OCI-M1 (cell line): ENCODE data around the gene EID1.
A peak's percentile ranks its signal among the peaks of the same experiment; 100 is the strongest.

Source experiments
- DNase-seq: peaks from one replicate; lab custom pipeline; 2025; lab: John Stamatoyannopoulos, UW

Gene EID1

DNA sequence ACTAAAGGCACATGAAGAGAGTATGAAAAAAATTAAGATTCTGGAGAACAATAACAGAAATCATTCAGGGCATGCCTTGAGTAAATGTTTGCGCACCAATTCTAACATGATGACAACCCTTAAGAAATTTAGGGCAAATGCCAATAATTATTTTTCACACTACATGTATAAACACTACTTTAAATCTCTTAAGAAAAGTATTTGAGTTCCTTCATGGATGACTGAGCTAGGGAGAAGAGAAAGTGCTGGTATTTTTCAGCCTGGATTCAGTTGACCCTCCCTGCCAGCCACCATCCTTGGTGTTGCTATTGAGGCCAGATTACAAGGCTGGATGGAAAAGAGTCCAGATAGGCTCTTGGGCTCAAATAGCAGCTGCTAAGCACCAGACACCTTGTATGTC lies 8.0 kb upstream of the EID1 start:
- DNase-seq: no peak

DNA sequence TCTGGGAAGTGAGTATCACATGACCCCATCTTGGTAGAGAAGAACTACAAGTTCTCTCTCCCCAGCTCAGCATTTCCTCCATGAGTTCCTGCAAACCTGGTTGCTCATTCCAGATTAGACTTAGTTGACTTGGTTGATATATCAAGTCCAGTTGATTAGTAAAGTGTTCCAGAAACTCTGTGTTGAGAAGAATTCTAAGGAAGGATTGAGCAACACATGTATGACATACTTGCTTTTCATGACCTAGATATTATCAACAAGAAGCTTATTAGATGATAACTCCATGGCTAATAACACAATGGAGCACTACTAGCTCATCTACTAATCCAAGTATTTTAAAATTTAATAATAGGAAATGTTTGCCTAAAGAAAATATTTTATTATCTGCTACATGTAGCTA lies 6.4 kb upstream of the EID1 start:
- DNase-seq: no peak

GRCh38 chr15:48872632-48873031 lies 5.3 kb upstream of the EID1 start:
- no peak for DNase-seq

DNA sequence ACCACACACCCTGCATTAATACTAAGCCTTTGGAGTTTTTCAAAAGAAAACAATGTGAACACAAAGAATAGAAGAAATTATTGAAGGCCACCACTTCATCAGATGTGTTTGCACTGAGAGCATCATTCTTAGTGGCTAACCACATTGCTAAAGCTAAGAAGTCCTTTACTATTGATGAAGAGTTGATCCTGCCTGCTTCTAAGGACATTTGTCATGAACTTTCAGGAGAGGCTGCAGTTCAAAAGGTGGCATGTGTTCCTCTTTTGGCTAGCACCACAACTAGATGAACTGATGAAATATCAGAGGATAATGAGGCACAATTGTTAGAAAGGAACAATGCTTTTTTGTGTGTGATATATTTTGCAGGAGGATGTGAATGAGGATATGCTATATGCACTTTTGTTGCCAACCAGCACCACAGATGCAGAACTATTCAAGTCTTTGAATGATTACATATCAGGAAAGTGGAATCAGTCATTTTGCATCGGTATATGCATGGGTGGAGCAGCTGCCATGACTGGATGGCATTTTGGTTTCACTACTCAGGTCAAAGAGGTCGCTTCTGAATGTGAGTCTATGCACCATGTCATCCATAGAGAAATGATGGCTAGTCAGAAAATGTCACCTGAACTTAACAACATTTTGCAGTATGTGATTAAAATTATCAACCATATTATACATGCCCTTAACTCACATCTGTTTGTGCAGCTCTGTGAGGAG lies 2.5 kb upstream of the EID1 start:
- DNase-seq: no peak

GRCh38 chr15:48876057-48876456 lies 1.9 kb upstream of the EID1 start:
- no peak for DNase-seq

DNA sequence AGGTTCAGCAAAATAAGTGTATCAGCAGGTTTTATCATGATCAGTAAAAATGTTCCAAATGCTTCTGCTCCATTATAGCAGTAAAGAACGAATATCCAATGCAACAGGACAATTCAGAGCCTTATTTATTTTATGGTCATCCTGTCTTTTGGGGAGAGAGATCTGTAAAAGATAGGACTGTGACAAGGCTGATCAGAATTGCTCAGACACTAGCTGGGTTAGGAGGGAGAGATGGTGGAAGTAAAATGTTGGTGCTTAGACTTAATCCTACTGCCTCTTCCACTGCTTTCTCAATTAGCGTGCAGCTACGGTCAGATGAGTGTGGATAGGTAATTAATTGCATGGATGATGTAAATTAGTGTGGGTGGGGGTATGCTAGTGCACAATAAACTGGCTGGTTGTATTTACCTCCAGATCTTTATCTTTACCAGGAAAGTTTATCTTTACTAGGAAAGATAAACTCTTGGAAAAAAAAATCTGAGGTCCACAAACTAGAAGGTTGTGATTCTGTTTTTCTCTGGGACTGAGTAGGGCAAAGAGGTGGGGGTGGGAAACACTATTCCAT lies 2.2 kb downstream of the EID1 start:
- DNase-seq: no peak

- no peak for DNase-seq
Measured at GRCh38 chr15:48883699-48884098, 5.8 kb downstream of the EID1 start.

GRCh38 chr15:48887144-48887543 lies 9.2 kb downstream of the EID1 start:
- DNase-seq: no peak

DNA sequence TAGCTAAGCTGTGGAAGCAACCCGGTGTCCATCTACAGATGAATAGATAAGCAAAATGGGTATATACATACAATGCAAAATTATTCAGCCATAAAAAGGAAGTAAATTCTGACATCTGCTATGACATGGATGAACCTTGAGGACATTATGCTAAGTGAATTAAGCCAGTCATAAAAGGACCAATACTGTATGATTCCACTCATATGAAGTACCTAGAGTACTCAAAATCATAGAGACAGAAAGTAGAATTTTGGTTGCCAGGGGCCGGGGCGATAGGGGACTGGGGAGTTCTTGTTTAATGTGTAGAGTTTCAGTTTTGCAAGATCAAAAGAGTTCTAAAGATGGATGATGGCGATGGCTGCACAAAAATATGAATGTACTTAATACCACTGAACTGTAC lies 10.3 kb downstream of the EID1 start:
- DNase-seq: no peak

GRCh38 chr15:48888836-48889235 lies 10.9 kb downstream of the EID1 start:
- DNase-seq: no peak

GRCh38 chr15:48889925-48890324 lies 12.0 kb downstream of the EID1 start:
- no peak for DNase-seq

- no peak for DNase-seq
Measured at GRCh38 chr15:48890375-48890972, 12.5 kb downstream of the EID1 start.

- no peak for DNase-seq
Measured at GRCh38 chr15:48891232-48891765, 13.4 kb downstream of the EID1 start.

DNA sequence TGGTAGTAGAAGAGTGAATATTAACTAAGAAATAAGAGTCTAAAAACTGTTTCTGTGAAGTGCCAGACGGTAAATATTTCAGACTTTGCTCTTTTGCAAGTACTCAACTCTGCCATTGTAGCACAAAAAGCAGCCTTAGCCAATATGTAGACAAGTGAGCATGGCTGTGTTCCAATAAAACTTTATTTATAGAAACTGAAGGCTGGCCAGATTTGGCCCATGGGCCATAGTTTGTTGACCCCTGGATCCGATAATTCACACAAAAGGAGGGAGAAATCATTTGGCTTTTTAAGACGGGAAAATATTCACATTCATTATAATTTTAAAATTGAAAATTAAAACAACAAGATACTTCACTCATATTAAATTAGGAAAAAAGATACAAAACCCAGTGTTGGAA lies 15.4 kb downstream of the EID1 start:
- no peak for DNase-seq

GRCh38 chr15:48896869-48897814 lies 19.2 kb downstream of the EID1 start:
- peak; percentile 23 for DNase-seq

GRCh38 chr15:48898032-48898431 lies 20.1 kb downstream of the EID1 start:
- DNase-seq: peak; percentile 68

DNA sequence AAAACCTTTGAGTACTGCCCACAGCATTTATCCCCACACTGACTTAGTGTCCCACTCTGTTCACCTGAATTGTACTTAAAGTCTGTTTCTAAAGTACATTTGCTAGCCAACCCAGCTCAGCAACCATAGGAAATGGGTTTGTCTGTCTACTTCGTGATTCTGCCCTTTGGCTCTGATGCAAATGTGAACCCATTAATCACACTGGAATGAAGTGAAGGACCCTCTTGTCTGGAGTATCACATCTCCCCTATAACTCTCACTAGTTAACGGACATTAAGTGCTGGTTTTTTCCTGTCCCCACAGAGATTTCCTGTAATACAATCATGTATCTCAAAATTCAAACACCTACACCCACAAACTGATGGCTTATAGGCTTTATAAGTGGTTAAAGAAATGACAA lies 20.5 kb downstream of the EID1 start:
- no peak for DNase-seq

DNA sequence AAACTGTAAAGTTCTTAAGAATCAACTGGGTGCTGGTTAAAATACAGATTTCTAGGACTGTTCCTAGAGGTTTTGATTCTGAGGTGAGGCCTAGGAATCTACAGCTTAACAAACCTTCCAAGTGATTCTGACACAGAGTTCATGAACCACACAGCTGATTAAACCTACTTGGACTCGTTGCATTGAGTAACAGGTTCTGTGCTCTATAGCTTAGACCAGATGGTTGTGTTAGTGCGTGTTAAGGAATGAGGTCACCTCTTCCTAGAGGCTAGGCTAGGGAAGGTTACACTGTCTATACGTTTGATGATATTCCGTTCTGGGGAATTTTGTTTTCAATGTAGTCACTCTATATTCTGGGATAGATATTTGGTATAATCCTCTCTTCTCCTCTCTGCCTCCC lies 21.9 kb downstream of the EID1 start:
- DNase-seq: no peak

DNA sequence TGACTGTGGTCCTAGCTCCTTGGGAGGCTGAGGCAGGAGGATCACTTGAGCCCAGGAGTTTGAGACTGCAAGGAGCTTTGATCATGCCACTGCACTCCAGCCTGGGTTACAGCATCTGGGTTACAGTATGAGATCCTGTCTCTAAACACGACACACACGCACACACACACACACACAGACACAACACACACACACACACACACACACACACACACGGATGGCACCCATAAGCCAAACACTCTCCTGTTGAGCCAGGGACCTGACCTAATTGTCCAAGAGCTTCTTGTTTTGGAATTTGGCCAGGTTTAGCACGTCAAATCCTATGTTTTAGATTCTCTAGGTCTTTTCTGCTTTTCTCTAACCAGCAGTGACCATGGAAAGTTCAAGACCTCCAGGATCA lies 26.8 kb downstream of the EID1 start:
- DNase-seq: no peak

DNA sequence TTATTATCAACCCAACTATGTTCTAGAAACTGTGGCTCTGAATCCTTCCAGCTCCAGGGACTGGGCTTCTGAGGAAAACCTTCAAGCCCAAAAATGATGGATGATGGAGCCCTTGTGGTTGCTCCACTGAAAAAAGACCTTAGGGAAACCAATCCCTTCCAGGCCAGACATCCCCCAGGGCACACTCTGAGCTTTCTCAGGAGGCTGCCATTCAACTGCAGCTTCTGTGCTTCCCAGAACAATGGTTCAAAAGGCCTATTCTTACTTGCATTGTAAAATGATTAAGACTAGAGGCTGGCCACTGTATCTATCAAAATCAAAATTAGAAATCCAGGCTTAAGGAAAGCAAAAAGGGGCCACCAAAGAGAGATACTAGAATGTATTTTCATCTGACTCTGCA lies 27.3 kb downstream of the EID1 start:
- no peak for DNase-seq

GRCh38 chr15:48905847-48906246 lies 27.9 kb downstream of the EID1 start:
- DNase-seq: no peak

- peak; percentile 29 for DNase-seq
Measured at GRCh38 chr15:48909313-48909712, 31.4 kb downstream of the EID1 start.
